LNCaP clone FGC (cell line): ENCODE data around the gene MAPKAPK5.

ENCODE experiments used
- DNase-seq: peaks from one replicate; pipeline ENCODE4 v3.0.0-alpha.2; 2011; ENCODE audit warnings: low read depth
- H3K4me3 ChIP-seq: 2 replicates; pipeline ENCODE4 v1.5.1; 2011; ENCODE audit warnings: mild to moderate bottlenecking, low read depth, low read length, control low read depth
- TF ChIP-seq, protein P1 (sequence below): IDR thresholded peaks from 2 replicates; pipeline ENCODE4 v1.5.1; 2012; ENCODE audit warnings: mild to moderate bottlenecking; ENCODE audit not compliant: control insufficient read depth, insufficient read depth; ENCODE audit errors: extremely low read depth

MAPKAPK5 gene

GRCh38 chr12:111846016-111846415, 4.0 kb downstream of the MAPKAPK5 start:
- TF ChIP-seq, protein P1, sequence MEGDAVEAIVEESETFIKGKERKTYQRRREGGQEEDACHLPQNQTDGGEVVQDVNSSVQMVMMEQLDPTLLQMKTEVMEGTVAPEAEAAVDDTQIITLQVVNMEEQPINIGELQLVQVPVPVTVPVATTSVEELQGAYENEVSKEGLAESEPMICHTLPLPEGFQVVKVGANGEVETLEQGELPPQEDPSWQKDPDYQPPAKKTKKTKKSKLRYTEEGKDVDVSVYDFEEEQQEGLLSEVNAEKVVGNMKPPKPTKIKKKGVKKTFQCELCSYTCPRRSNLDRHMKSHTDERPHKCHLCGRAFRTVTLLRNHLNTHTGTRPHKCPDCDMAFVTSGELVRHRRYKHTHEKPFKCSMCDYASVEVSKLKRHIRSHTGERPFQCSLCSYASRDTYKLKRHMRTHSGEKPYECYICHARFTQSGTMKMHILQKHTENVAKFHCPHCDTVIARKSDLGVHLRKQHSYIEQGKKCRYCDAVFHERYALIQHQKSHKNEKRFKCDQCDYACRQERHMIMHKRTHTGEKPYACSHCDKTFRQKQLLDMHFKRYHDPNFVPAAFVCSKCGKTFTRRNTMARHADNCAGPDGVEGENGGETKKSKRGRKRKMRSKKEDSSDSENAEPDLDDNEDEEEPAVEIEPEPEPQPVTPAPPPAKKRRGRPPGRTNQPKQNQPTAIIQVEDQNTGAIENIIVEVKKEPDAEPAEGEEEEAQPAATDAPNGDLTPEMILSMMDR, result no peak
- no peak overlapping the region for H3K4me3 ChIP-seq
- DNase-seq, result no peak

DNA sequence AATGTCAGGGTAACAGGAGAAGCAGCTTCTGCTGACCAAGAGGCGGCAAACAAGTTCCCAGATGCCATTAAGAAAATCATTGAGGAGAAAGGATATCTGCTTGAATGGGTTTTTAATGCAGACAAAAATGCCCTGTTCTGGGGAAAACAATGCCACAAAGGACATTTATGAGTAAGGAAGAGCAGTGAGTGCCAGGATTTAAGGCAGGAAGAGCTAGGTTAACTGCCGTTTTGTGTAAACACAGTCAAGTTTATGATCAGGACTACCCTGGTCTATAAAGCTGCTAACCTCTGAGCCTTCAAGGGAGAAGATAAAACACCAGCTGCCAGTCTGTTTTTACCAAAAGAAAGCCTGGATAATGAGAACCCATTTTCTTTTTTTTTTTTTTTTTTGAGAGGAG, 8.5 kb downstream of the MAPKAPK5 start:
- DNase-seq, result peak; percentile 80
- TF ChIP-seq, protein P1, result no peak
- H3K4me3 ChIP-seq, result no peak overlapping the region

GRCh38 chr12:111858186-111858585, 16.2 kb downstream of the MAPKAPK5 start:
- TF ChIP-seq, protein P1, result no peak
- DNase-seq, result no peak
- H3K4me3 ChIP-seq, result no peak overlapping the region

- DNase-seq, result no peak
- TF ChIP-seq, protein P1, result no peak
- H3K4me3 ChIP-seq, result no peak overlapping the region
These were observed 16.8 kb downstream of the MAPKAPK5 start for GRCh38 chr12:111858778-111859177.

- TF ChIP-seq, protein P1, result no peak
- H3K4me3 ChIP-seq, result no peak overlapping the region
- DNase-seq, result no peak
These were observed 22.9 kb downstream of the MAPKAPK5 start for GRCh38 chr12:111864913-111865312.

DNA sequence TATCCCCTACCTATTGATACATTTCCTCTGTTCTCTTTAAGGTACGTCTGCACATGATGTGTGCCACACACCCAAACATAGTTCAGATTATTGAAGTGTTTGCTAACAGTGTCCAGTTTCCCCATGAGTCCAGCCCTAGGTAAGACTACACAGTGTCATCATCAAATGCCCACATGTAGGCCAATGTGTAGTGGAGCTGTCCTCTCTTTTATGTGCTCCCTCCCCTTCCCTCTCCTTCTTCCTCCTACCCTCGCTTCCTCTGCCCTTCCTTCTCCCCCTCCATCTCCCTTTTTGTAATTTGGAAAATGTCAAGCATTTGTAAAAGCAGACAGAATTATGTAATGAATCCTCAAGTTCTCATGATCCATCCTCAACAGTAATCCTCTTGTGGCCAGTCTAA, 25.5 kb downstream of the MAPKAPK5 start:
- DNase-seq, result no peak
- TF ChIP-seq, protein P1, result no peak
- no peak overlapping the region for H3K4me3 ChIP-seq

- H3K4me3 ChIP-seq, result no peak overlapping the region
- TF ChIP-seq, protein P1, result no peak
- DNase-seq, result no peak
These were observed 26.9 kb downstream of the MAPKAPK5 start for GRCh38 chr12:111868676-111869588.
